Mammary epithelial cell (primary cell): Measurements from ENCODE around the gene IGSF23.

Experiments used
- CTCF ChIP-seq, 2 donors: IDR thresholded peaks in 1 of 2; conservative IDR thresholded peaks in 1 of 2; 2 replicates each; pipeline ENCODE4 v1.5.1; 2011 to 2012; ENCODE audit warnings: inconsistent platforms in 2 of 2, low read length in 2 of 2, mild to moderate bottlenecking in 2 of 2, control low read depth in 1 of 2, low read depth in 1 of 2; ENCODE audit not compliant: insufficient read depth in 1 of 2; ENCODE audit errors: extremely low read depth in 1 of 2
- EZH2 ChIP-seq: IDR thresholded peaks from 2 replicates; pipeline ENCODE4 v1.6.1; 2012; ENCODE audit warnings: low read length, inconsistent platforms, borderline replicate concordance

DNA sequence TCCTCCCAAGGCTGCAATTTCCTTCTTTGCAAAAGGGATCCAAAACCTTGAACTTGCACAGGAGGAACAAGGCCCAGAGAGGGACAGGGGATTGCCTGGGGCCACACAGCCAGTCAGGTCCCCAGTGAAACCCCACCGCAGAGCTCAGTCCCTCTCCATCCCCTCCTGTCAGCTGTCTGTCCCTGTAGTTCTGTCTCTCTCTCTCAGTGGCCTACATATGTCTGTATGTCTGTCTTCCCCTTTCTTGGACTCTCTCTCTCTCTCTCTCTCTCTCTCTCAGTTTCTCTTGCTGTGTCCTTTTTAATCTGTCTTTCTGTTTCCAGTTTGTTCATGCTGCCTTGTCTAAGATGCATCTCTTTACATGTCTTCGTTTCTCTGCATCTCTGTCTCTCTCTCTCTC lies 69.4 kb downstream of the IGSF23 start:
- no peak for TF ChIP-seq EZH2
- no peak for TF ChIP-seq CTCF (conservative IDR thresholded peaks at IDR 0.05 in 1 of 2, IDR thresholded peaks at IDR 0.05 in 1 of 2; ENCODE audit: extremely low read depth in 1 of 2, insufficient read depth in 1 of 2, low read depth in 1 of 2, low read length in 2 of 2)
